PC-3 (cell line): ENCODE results near the gene SUZ12.
"Not testable (repeated sequence)": the region's sequence is repeated elsewhere in the genome, so short reads cannot be mapped to it uniquely, and the experiment has no call there.

Source experiments
- CTCF ChIP-seq: fragments of 300-600 bp; sonication (generic); conservative IDR thresholded peaks from 2 replicates; pipeline ENCODE4 v1.5.1; 2017; ENCODE audit warnings: antibody characterized with exemption, low read depth, mild to moderate bottlenecking, low read length
- EZH2 ChIP-seq: fragments of 300-600 bp; sonication (generic); IDR thresholded peaks from one replicate; pipeline ENCODE4 v1.6.1; 2017; ENCODE audit warnings: antibody characterized with exemption, mild to moderate bottlenecking, low read length; ENCODE audit not compliant: unreplicated experiment
- EZH2phosphoT487 ChIP-seq: fragments of 300-600 bp; sonication (generic); IDR thresholded peaks from 2 replicates; pipeline ENCODE4 v1.6.1; 2018; ENCODE audit warnings: mild to moderate bottlenecking, antibody characterized with exemption, low read length, borderline replicate concordance

GRCh38 chr17:31964131-31964530 lies 27.3 kb downstream of the SUZ12 start:
- TF ChIP-seq CTCF, EZH2phosphoT487, EZH2: not testable (repeated sequence)
